NCI-H2227 (cell line): Measurements from ENCODE around the gene CCDC182.

ENCODE experiments used
- DNase-seq: peaks from one replicate; lab custom pipeline; 2025; ENCODE audit not compliant: unreplicated experiment; lab: John Stamatoyannopoulos, UW

Gene CCDC182

DNA sequence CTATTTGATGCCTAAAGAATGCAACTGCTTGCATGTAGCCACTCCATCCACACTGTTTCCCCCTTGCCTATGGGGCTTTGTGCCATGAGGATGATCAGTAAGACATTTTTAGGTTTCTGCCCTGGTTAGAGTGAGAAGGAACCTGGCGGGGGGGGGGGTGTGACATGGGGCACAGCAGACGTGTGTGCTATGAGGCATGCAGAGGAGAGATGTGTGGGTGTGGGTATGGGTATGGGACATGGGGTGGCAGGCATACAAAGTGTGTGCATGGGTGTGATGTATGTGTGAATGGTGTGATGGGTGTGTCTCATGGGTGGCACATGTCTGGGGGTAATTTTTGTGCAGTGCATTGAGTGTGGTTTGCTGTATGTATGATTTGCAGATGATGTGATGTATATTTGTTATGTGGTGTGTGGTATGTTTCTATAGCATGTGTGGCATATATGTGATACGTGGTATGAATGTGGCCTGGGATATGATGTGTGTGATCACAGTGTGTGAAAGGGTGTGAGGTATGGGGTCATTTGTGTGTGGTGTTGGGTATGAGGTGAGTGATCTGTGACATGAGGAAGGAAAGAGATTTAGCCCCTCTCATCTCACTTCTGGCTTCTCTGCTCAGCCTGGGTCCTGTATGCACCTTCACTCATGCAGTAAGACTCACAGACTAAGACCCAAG, 14.9 kb downstream of the CCDC182 start:
- DNase-seq, result no peak

- DNase-seq, result no peak
These were observed 17.4 kb downstream of the CCDC182 start for GRCh38 chr17:57727630-57728175.

DNA sequence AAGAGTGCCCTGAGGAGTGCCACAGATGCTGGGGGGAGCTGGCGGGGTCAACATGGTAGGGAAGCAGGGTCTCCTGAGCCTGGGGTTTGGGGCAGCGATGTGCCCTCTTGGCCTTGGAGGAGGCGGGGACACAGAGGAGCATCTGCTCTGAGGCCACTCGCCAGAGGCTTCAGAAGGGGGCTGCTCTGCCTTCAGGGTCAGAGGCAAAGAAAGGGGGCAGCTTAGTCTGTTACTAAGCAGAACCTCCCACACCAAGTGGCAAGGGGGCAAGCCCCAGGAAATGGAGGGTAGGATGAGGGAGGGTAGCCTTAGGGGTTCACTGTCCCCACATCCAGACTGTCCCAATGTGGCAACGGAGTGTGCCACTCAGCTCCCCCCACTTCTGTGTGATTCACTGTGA, 18.3 kb downstream of the CCDC182 start:
- DNase-seq, result no peak

DNA sequence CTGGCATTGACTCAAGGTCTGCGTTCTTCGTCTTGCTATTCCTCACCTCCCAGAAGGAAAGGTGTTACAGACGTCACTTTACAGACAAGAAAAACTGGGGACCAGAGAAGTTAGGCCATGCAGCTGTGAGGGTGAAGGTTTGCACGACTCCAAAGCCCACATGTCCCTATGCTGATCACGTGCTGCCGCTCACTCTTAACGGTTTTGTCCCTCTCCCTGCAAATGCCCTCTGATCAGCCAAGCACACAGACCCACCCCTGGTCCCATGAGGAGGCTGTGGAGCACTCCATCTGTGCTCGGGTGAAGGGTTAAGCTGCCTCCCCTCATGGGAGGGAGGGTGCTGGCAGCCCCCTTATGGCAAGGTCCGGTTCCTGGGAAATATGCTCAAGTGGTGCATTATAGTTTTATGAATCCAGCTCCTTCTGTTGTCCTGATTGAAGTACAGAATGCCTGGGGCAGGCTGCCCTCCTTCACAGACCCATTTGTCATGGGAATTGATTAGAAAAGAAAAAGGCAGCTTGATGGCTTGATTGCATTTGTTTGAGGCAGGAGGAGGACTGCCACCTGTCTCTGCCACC, 18.8 kb downstream of the CCDC182 start:
- no peak for DNase-seq

GRCh38 chr17:57724729-57725125, 20.4 kb downstream of the CCDC182 start:
- DNase-seq, result no peak

DNA sequence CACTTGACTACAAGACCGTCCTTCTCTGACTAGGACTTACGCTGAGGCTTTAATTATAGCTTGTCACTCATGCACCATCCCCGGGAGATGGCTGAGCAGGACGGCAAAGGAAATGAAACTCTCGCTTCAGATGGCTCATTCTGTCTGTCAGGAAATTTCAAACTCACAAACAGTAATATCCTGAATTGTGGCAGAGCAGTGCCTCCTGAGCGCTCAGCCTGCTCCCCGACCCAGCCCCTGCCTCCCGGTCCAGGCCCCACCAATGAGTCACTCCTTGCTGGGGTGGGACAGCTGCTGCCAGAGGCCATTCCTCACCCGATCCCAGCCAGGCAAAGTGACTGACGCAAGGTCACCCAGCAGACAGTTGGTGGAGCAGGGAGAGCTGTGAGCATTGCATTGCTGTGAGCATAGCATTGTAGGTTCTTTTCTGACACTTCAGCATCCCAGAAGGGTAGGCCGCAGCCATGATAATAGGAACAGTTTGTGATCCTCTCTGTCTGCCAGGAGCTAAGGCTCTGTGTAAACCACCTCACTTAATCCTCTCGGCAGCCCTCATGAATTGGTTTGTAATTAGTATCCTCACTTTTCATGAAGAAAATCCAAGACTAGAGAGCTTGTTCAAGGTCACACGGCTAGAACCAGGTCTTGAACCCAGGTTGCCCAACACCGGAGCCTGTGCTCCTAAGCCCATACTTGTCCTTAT, 20.9 kb downstream of the CCDC182 start:
- DNase-seq, result peak; percentile 70

DNA sequence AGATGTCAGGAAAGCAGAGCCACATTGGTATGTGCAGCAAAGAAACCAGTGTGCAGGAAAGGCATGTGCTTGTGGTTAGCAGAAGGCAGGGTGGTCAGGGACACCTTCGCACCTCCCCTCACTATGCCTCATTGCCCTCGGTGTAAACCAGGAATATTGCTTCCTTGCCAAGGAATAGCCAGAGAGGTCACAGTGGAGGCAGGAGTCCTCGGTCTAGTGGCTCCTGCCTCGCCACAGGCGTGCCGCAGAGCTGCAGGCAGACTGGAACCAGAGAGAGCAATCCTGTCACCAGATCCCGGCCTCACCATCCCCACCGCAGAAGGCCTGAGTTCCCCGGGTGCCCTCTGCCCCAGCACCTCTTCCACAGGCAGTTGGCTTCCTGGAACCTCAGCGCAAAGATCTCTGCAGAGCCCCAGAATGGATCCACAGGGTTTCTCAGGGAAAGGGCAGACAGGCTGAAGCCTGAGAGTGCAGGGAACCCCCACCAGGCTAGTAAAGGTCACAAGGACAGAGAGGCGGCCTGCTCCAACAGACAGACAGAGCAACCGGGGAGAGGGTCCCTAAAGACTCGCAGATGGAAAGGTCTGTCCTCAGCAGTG, 21.6 kb downstream of the CCDC182 start:
- no peak for DNase-seq

- no peak for DNase-seq
These were observed 22.4 kb downstream of the CCDC182 start for GRCh38 chr17:57722704-57723043.

DNA sequence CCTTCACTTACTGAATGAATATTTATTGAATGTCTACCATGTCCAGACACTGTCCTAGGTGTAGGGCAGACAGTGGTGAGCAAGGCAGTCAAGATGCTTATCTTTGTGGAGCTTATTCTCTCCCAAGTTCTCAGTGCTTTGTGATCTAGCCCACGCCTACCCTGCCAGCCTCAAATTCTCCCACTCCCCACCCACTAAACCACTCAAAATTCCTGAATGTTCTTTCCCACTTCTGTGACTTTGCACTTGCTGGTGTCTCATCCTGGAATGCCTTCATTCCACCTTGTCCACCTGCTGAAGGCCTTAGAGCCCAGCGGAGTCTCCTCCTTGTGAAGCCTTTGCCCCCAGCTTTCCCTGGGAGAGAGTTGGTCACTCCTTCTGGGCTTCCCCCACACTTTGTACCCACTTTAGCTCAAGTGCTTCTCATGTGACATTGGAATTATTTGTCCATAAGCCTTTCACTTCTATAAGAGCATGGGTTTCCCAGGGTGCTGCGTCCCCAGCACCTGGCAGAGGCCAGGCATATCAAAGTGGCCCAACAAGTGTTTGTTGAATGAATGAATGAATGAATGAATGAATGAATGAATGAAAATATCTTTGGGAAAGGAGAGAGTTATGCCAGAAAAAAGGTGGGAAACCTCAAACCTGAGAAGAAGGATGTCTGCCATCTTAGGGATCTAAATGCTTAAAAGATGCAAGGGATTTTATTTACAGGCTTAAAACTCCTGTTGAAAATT, 23.0 kb downstream of the CCDC182 start:
- no peak for DNase-seq

- DNase-seq, result no peak
These were observed 24.6 kb downstream of the CCDC182 start for GRCh38 chr17:57720386-57721035.

- DNase-seq, result no peak
These were observed 26.2 kb downstream of the CCDC182 start for GRCh38 chr17:57718878-57719277.

GRCh38 chr17:57715981-57716380, 29.1 kb downstream of the CCDC182 start:
- no peak for DNase-seq

- DNase-seq, result no peak
These were observed 30.4 kb downstream of the CCDC182 start for GRCh38 chr17:57714665-57715180.

- no peak for DNase-seq
These were observed 32.0 kb downstream of the CCDC182 start for GRCh38 chr17:57713140-57713539.

DNA sequence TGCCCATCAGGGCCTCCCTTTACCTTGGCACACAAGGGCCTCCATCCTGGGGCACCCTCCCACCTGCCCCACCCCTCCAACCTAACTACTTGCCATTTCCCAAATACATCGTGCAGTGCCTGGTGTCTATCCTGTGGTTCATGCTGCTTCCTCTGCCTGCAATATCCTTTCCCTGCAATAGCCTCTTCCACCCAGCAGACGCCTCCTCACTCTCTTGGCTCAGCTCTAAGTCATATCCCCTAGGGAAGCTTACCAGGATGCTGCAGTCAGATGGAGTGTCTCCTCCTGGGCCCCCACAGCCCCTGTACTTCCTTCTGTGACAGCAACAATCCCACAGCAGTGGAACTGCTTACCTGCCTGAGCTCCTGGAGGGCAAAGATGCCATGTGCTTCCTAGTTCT, 36.7 kb downstream of the CCDC182 start:
- DNase-seq, result no peak

GRCh38 chr17:57707892-57708291, 37.2 kb downstream of the CCDC182 start:
- DNase-seq, result peak; percentile 55

DNA sequence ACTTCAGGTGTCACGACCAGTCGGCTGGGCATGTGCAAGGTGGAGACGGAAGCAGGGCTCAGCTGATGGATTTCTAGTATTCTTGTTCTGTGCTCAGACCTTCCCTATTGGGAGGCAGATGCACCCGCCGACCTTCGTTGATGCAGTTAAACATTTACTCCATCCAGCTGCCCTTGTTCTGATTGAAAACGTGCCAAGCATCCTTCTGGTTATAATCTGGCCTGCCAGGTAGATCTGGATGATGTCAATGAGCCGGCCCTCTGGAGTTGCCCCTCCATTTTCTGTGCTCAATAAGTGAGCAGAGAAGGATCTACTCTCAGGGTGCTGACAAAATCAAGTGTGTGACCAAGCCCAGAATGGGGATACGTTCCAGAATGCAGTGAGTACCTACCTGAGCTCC, 38.3 kb downstream of the CCDC182 start:
- DNase-seq, result no peak

GRCh38 chr17:57705921-57706695, 39.0 kb downstream of the CCDC182 start:
- no peak for DNase-seq

- DNase-seq, result no peak
These were observed 40.7 kb downstream of the CCDC182 start for GRCh38 chr17:57704448-57704847.

- no peak for DNase-seq
These were observed 41.8 kb downstream of the CCDC182 start for GRCh38 chr17:57703273-57703672.
